Epithelial cell of proximal tubule (primary cell): ENCODE data around the gene SLC10A3. TPM values are rescaled to one million over a fixed set of nuclear protein-coding genes. Genes with fewer than 3 reads are reported as not detected.
A peak's percentile ranks its signal among the peaks of the same experiment; 100 is the strongest.

Source experiments
- DNase-seq: peaks from one replicate; pipeline ENCODE4 v3.0.0-alpha.2; 2011; ENCODE audit warnings: low read depth
- H3K4me3 ChIP-seq: 2 replicates; pipeline ENCODE4 v1.5.1; 2011; ENCODE audit warnings: low read depth, mild to moderate bottlenecking, low read length
- total RNA-seq: library from RNA; depleted of rRNA; stranded (reverse); fragments of >200 nt; gene quantifications from 2 replicates; pipeline ENCODE4 v1.2.3, GENCODE V29; 2015
- TF ChIP-seq, protein P1 (sequence below): conservative IDR thresholded peaks from 2 replicates; pipeline ENCODE4 v1.5.1; 2012; ENCODE audit warnings: low read depth, mild to moderate bottlenecking, low read length

SLC10A3 gene
- total RNA-seq, 1 donor from 2014 or later: 29.1 TPM

DNA sequence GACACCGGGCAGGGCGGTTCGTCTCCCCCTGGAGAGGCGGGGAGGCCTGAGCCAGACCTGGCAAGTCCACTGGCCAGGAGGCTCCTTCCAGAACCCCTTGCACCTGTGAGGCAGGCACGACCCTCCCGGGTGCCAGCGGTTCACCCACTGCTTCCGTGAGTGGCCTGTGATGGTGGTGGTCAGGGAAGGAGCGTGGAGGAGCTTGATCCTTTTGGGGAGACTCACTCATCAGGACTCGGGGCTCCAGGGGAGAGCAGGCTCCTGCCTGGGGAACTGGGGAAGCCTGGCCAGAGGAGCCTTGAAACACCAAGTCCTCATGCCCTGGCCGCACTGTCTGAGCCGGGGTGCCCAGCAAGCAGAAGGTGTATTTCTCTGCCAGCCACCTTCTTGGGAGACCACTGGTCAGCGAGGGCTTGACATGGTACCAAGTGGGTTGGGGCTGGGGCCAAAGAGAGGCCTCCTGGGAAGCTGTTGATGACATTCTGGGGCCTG is 45.6 kb downstream of the SLC10A3 start:
- no peak for DNase-seq
- TF ChIP-seq, protein P1, sequence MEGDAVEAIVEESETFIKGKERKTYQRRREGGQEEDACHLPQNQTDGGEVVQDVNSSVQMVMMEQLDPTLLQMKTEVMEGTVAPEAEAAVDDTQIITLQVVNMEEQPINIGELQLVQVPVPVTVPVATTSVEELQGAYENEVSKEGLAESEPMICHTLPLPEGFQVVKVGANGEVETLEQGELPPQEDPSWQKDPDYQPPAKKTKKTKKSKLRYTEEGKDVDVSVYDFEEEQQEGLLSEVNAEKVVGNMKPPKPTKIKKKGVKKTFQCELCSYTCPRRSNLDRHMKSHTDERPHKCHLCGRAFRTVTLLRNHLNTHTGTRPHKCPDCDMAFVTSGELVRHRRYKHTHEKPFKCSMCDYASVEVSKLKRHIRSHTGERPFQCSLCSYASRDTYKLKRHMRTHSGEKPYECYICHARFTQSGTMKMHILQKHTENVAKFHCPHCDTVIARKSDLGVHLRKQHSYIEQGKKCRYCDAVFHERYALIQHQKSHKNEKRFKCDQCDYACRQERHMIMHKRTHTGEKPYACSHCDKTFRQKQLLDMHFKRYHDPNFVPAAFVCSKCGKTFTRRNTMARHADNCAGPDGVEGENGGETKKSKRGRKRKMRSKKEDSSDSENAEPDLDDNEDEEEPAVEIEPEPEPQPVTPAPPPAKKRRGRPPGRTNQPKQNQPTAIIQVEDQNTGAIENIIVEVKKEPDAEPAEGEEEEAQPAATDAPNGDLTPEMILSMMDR: no peak
- peak overlapping the region; percentile 68 for H3K4me3 ChIP-seq

DNA sequence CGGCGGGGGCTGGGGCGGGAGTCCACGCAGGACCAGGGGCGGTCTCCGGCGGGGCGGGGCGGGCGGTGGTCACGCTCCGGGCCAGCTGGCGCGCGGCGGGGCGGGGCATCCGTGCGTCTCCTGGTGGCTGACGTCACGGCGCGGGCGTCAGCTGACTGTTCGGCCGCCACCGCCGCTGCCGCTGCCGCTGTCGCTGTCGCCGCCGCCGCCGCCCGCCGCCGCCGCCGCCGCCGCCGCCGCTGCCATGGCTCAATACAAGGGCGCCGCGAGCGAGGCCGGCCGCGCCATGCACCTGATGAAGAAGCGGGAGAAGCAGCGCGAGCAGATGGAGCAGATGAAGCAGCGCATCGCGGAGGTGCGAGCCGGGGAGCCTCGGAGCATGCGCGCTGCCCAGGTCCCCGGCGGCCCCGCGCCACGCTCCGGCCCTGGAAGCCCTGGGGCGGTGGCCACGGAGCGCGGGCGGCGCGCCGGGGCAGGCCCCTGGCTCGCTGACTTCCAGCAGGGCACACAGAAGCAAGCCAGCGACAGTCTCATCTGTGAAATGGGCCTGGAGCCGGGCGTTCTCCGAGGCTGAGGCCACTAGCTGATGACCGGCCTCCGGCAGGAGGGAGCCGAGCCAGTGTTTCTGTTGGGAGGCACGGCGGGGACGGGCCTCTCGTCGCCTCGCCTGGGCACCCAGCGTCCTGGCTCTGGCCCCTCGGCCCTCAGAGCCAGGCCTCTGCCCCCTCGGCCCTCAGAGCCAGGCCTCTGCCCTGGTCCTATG is 46.3 kb downstream of the SLC10A3 start, which contains the start of gene FAM50A:
TSS of gene FAM50A (plus strand) at position 150 of the 763 bp plus-strand sequence. CDS start at position 245, 95 bp downstream.
- no peak for DNase-seq
- H3K4me3 ChIP-seq: peak within 1 kb of the TSS; percentile 68
- TF ChIP-seq, protein P1: no peak

DNA sequence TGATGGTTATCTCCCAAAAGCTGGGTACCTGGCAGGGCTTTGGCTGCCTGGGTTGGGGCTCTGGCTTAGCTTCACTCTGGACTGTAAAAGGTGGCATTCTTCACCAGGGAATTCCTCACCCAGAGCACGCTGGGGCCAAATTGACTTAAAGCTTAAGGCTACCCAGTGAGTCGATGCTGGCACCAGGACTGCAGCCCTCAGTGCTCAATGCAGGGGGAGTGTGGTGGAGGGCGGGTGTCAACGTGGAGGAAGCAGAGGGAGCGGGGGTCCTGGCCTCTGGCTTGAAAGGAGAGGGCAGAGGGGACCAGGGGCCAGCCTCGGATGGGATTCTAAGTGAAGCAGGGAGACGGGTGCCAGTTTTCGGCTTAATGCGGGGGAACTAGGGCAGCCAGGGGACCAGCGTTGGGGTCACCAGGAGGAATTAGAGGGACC is 46.9 kb downstream of the SLC10A3 start:
- TF ChIP-seq, protein P1: no peak
- DNase-seq: no peak
- peak overlapping the region; percentile 31 for H3K4me3 ChIP-seq

DNA sequence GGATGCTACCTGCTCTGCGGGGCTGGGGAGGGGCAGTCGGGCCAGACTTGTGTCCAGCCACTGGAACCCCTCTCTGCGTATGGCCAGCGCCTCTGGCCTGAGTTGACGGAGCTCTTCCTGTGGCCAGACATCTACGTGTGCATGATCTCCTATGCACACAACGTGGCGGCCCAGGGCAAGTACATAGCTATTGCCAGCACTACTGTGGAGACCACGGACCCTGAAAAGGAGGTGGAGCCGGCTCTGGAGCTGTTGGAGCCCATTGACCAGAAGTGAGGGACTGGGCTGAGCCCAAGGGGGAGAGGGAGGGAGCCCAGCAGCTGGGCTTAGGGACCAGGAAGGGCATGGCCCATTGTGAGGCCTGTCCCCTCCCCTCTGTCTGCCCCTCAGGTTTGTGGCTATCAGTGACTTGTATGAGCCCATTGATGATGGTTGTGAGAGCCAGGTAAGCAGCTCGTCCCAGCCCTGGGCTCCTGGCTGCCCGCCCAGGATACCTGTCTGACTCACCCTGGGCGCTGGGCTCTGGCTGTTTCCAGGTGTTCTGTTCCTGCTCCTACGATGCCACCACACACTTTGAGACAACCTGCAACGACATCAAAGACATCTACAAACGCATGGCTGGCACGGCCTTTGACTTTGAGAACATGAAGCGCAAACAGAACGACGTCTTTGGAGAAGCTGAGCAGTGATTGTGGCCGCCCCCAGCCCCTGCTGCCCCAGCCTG is 48.3 kb downstream of the SLC10A3 start:
- H3K4me3 ChIP-seq: no peak overlapping the region
- DNase-seq: no peak
- TF ChIP-seq, protein P1: no peak

DNA sequence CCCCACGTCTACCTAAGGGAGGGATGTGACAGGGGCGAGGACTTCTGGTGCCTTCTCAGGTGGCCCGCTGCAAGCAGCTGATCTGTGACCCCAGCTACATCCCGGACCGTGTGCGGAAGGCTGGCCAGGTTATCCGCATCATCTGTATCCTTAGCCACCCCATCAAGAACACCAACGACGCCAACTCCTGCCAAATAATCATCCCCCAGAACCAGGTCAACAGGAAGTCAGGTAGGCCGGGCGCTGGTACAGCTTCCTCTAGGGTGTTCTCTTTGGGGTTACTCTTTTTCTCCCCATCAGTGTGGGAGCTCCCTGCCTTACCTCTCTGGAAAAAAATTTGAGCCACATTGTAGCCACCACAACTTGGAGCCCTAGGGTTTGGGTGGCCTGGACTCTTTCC is 48.9 kb downstream of the SLC10A3 start:
- no peak overlapping the region for H3K4me3 ChIP-seq

DNA sequence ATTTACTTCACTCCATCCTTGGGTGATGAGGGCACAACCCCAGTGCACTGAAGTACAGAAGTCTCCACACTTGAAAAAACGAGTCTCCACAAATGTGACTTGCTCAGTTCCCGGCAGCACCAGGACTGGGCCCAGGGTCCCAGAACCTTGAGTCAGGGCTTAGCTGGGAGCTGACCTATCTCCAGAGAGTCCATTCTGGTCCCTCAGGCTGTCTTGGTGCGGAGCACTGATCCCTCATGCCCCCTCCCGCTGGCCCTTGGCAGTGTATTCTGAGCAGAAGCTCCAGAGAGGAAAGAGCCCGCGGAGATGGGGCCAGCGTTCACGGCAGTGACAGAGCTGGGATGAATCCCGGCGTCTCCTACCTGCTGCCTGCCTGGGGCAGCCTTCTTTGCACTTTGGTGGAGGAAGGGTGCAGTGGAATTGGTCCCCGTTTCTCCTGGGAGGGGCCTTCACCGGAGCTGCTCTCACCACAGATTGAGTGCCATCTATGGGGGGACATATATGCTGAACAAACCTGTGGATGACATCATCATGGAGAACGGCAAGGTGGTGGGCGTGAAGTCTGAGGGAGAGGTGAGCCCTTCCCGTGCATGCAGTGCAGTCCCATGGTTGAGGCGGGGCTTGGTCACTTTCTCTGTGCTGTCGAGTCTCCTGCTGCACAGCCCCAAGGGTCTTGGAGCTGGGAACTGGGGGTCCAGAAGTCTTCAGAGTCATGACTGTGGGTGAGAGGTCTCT is 49.6 kb downstream of the SLC10A3 start:
- no peak overlapping the region for H3K4me3 ChIP-seq
- DNase-seq: no peak
- TF ChIP-seq, protein P1: no peak

More for the DNA sequence above, 48.9 kb downstream of the SLC10A3 start:
- TF ChIP-seq, protein P1: no peak
- DNase-seq: no peak
